ENCODE results near the gene PCF11.

DNA sequence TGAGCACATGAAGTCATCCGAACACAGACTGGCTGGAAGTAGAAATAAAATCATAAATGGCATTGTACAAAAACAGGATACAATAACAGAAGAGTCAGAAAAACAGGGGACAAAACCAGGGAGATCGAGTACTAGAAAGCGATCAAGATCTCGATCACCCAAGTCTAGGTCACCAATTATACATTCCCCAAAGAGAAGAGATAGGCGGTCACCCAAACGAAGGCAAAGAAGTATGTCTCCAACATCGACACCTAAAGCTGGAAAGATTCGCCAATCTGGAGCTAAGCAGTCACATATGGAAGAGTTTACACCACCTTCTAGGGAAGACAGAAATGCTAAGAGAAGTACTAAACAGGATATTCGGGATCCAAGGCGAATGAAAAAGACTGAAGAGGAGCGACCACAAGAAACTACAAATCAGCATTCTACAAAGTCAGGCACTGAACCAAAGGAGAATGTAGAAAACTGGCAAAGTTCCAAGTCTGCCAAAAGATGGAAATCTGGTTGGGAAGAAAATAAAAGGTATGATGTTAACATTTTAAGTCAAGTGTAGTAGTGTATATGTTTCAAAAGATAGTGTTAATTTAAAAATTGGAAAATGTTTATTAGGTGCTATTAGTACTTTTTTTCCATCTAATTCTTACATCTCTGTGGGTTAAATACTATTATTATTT is 9.4 kb downstream of the PCF11 start:
- TF ChIP-seq, protein P1, sequence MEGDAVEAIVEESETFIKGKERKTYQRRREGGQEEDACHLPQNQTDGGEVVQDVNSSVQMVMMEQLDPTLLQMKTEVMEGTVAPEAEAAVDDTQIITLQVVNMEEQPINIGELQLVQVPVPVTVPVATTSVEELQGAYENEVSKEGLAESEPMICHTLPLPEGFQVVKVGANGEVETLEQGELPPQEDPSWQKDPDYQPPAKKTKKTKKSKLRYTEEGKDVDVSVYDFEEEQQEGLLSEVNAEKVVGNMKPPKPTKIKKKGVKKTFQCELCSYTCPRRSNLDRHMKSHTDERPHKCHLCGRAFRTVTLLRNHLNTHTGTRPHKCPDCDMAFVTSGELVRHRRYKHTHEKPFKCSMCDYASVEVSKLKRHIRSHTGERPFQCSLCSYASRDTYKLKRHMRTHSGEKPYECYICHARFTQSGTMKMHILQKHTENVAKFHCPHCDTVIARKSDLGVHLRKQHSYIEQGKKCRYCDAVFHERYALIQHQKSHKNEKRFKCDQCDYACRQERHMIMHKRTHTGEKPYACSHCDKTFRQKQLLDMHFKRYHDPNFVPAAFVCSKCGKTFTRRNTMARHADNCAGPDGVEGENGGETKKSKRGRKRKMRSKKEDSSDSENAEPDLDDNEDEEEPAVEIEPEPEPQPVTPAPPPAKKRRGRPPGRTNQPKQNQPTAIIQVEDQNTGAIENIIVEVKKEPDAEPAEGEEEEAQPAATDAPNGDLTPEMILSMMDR (conservative IDR thresholded peaks at IDR 0.05; ENCODE audit: low read length), result no peak
- TF ChIP-seq EZH2phosphoT487 (IDR thresholded peaks at IDR 0.05; ENCODE audit: borderline replicate concordance, low read depth, low read length), result no peak
